Retinal pigment epithelial cell (primary cell): ENCODE results near the gene TRPV6.

ENCODE experiments used
- DNase-seq: peaks from one replicate; pipeline ENCODE4 v3.0.0-alpha.2; 2010; ENCODE audit warnings: low read depth
- H3K4me3 ChIP-seq: 2 replicates; pipeline ENCODE4 v1.5.1; 2011; ENCODE audit warnings: mild to moderate bottlenecking, low read length, control low read depth, moderate library complexity
- CTCF ChIP-seq: conservative IDR thresholded peaks from 2 replicates; pipeline ENCODE4 v1.5.1; 2011; ENCODE audit warnings: low read depth, low read length, control low read depth, inconsistent platforms

TRPV6 gene

GRCh38 chr7:142855756-142856564, 29.6 kb downstream of the TRPV6 start:
- DNase-seq = no peak
- no peak overlapping the region for H3K4me3 ChIP-seq
- TF ChIP-seq CTCF = no peak

GRCh38 chr7:142855114-142855743, 30.3 kb downstream of the TRPV6 start:
- peak; percentile 15 for TF ChIP-seq CTCF
- peak overlapping the region; percentile 43 for H3K4me3 ChIP-seq

GRCh38 chr7:142854372-142855113, 31.0 kb downstream of the TRPV6 start, which contains the start of gene EPHB6:
Gene EPHB6 (plus strand): TSS chr7:142855076. CDS start chr7:142863228, 8,152 bp downstream.
- no peak for DNase-seq
- H3K4me3 ChIP-seq = peak within 1 kb of the TSS; percentile 75
- TF ChIP-seq CTCF = no peak

More at GRCh38 chr7:142855114-142855743, 30.3 kb downstream of the TRPV6 start:
- DNase-seq = no peak

GRCh38 chr7:142853739-142854371, 31.7 kb downstream of the TRPV6 start:
- H3K4me3 ChIP-seq = peak overlapping the region; percentile 75
- TF ChIP-seq CTCF = peak; percentile 83
- no peak for DNase-seq

- no peak for DNase-seq
- H3K4me3 ChIP-seq = no peak overlapping the region
- TF ChIP-seq CTCF = no peak
Measured at GRCh38 chr7:142851919-142852318, 33.6 kb downstream of the TRPV6 start.

GRCh38 chr7:142851269-142851668, 34.3 kb downstream of the TRPV6 start:
- no peak for TF ChIP-seq CTCF
- no peak overlapping the region for H3K4me3 ChIP-seq
- DNase-seq = no peak
